ENCODE data around the gene TXNRD2.

The TXNRD2 gene

GRCh38 chr22:19923914-19924513 is 17.6 kb downstream of the TXNRD2 start:
- peaks cover 17% of the 10 kb centered on the region; the same call in 1 of the 2 replicates for H3K36me3 ChIP-seq
- no peak overlapping the region for H3K4me3 ChIP-seq
- H4K20me1 ChIP-seq, result no peaks in the 10 kb centered on the region
- no peak for TF ChIP-seq Cebpa-rat (IDR thresholded peaks at IDR 0.05)
- H3K27ac ChIP-seq, result no peak overlapping the region
- no peaks in the 10 kb centered on the region for H3K27me3 ChIP-seq
- no peaks in the 10 kb centered on the region for H3K4me1 ChIP-seq
- no peaks in the 10 kb centered on the region for H3K9me3 ChIP-seq
- H3K9ac ChIP-seq, result no peak overlapping the region
- H3K4me2 ChIP-seq, result no peak overlapping the region

GRCh38 chr22:19921544-19922081 is 20.0 kb downstream of the TXNRD2 start:
- Histone ChIP-seq H3K27ac (no peak overlapping the region), H3K9ac (no peak overlapping the region), H3K4me1 (peaks cover 11% of the 10 kb centered on the region), H3K4me3 (no peak overlapping the region), H3K36me3 (peaks cover 38% of the 10 kb centered on the region), H3K9me3 (no peaks in the 10 kb centered on the region), H4K20me1 (no peaks in the 10 kb centered on the region), H3K4me2 (no peak overlapping the region), H3K27me3 (no peaks in the 10 kb centered on the region)
- TF ChIP-seq Cebpa-rat (IDR thresholded peaks at IDR 0.05), result no peak

DNA sequence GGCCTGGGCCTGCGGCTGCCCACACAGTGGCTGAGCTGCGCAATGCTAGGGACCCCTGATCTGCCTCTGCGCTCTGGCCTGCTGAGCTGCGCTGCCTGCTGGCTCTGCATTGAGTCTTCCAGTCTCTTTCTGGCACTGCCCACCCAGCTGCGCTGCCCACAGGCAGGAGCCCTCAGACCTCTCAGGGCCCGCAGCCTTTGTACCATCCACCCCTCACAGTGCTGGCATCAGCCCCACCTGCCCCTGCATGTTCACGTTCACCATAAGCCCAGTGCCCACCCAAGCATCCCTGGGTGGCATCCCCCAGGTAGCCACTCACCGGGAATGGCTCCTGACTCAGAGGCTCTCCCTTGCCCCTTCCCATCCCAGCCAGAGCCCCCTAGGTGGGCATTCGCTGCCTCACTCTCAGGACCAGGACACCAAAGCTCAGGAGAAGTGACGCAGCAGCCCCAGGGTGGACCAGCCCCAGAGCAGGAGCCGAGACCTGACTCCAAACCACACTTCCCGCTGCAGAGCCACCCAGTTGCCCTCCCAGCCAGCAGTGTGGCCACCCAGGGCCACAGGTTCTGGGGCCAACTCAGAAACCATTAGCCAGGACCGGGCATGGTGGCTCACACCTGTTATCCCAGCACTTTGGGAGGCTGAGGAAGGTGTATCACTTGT is 21.8 kb downstream of the TXNRD2 start:
- Histone ChIP-seq H4K20me1 (no peaks in the 10 kb centered on the region), H3K4me1 (peaks cover 24% of the 10 kb centered on the region), H3K27ac (no peak overlapping the region), H3K27me3 (no peaks in the 10 kb centered on the region), H3K4me3 (no peak overlapping the region), H3K9me3 (no peaks in the 10 kb centered on the region), H3K4me2 (no peak overlapping the region), H3K36me3 (peaks cover 47% of the 10 kb centered on the region), H3K9ac (no peak overlapping the region)
- TF ChIP-seq Cebpa-rat (IDR thresholded peaks at IDR 0.05), result no peak

- peaks cover 7% of the 10 kb centered on the region for H3K9me3 ChIP-seq
- H4K20me1 ChIP-seq, result no peaks in the 10 kb centered on the region
- H3K27me3 ChIP-seq, result no peaks in the 10 kb centered on the region
- H3K9ac ChIP-seq, result no peak overlapping the region
- no peak overlapping the region for H3K27ac ChIP-seq
- TF ChIP-seq Cebpa-rat (IDR thresholded peaks at IDR 0.05), result no peak
- H3K4me2 ChIP-seq, result no peak overlapping the region
- peaks cover 54% of the 10 kb centered on the region for H3K36me3 ChIP-seq
- no peak overlapping the region for H3K4me3 ChIP-seq
- peaks cover 24% of the 10 kb centered on the region for H3K4me1 ChIP-seq
Measured at GRCh38 chr22:19918332-19919106, 23.1 kb downstream of the TXNRD2 start.

GRCh38 chr22:19917389-19918138 is 24.1 kb downstream of the TXNRD2 start:
- Histone ChIP-seq H3K27me3 (no peaks in the 10 kb centered on the region), H4K20me1 (no peaks in the 10 kb centered on the region), H3K9ac (peak overlapping the region; percentile 18), H3K4me2 (peak overlapping the region; percentile 60), H3K36me3 (peaks cover 58% of the 10 kb centered on the region), H3K27ac (peak overlapping the region; percentile 56), H3K9me3 (peaks cover 11% of the 10 kb centered on the region), H3K4me1 (peaks cover 31% of the 10 kb centered on the region), H3K4me3 (no peak overlapping the region)
- no peak for TF ChIP-seq Cebpa-rat (IDR thresholded peaks at IDR 0.05)

DNA sequence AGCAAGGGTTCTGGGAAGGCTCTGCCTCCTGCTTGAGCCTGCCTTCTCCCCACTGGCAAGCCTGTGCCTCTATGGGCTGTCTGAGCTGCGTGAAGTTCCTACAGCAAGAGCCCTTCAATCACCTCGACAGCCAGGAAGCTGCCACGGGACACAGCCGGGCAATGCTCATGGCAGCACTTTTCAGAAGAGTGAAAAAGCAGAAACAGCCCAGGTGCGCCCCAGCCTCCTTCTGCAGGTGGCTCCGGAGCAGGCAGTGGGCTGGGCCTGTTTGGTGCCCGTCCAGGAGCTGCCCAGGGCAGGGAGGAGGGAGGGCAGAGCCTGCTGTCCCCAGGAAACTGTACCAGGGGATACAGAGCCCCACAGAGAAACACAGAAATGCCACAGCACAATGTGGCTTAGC is 24.7 kb downstream of the TXNRD2 start:
- H3K4me1 ChIP-seq, result peaks cover 37% of the 10 kb centered on the region
- H3K4me2 ChIP-seq, result peak overlapping the region; percentile 60
- H3K4me3 ChIP-seq, result no peak overlapping the region
- no peak for TF ChIP-seq Cebpa-rat (IDR thresholded peaks at IDR 0.05)
- peaks cover 62% of the 10 kb centered on the region for H3K36me3 ChIP-seq
- peaks cover 11% of the 10 kb centered on the region for H3K9me3 ChIP-seq
- H3K27me3 ChIP-seq, result no peaks in the 10 kb centered on the region
- H4K20me1 ChIP-seq, result no peaks in the 10 kb centered on the region
- peak overlapping the region; percentile 18 for H3K9ac ChIP-seq
- peak overlapping the region; percentile 56 for H3K27ac ChIP-seq

DNA sequence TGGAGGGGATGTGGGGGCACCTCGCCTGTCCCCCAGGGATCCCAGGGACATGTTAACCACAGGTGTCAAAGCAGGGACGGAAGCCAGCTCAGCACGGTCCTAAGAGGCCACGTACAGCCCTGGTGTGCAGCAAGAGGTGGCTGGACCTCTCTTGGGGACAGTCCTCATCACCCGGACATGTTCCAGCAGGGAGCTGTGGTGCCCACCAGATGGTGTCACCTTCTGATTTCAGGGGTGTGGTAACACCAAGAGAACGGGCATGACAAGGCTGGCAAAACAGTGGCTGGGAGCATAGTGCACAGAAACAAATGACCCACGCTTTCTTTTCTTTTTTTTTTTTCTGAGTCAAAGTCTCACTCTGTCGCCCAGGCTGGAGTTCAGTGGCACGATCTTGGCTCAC is 25.6 kb downstream of the TXNRD2 start:
- H3K4me3 ChIP-seq, result no peak overlapping the region
- H3K36me3 ChIP-seq, result peaks cover 70% of the 10 kb centered on the region
- H3K27me3 ChIP-seq, result no peaks in the 10 kb centered on the region
- TF ChIP-seq Cebpa-rat (IDR thresholded peaks at IDR 0.05), result no peak
- H3K9ac ChIP-seq, result no peak overlapping the region
- H3K27ac ChIP-seq, result 0 out of 2 replicates have a peak overlapping the region, but pooled peaks have one; percentile 29
- peaks cover 41% of the 10 kb centered on the region for H3K4me1 ChIP-seq
- no peaks in the 10 kb centered on the region for H4K20me1 ChIP-seq
- H3K9me3 ChIP-seq, result peaks cover 11% of the 10 kb centered on the region
- peak overlapping the region; percentile 60 for H3K4me2 ChIP-seq

DNA sequence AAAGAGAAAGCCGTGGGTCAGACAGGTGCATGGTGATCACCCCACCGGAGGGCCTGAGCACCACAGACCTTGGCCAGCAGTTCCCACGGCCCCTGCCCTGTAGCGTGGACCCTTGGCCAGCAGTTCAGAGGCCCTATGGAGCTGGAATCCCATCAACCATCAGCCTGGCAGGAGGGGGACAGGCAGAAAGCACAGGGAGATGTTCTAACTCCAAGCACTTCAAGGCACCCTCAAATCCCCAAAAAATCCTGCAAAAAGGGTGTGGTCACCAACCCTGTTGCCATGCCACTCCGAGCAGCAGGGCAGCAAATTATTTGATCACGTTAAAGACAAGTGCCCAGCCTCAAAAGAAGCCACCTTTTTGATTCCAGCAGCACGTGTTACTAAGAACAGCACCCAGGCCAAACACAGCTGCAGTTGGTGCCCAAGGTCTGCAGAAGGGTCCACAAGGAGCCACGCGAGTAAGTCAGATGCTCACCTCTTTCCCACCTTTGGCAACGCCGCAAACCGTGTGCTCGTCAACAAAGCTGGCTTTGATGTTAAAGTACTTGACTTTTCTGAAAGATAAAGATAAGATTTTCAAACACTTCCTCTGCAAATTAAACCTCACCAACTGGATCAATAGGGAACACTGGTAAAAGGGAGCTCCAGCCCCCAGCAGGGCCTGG is 26.2 kb downstream of the TXNRD2 start:
- no peak overlapping the region for H3K4me3 ChIP-seq
- peaks cover 11% of the 10 kb centered on the region for H3K9me3 ChIP-seq
- TF ChIP-seq Cebpa-rat (IDR thresholded peaks at IDR 0.05), result no peak
- no peaks in the 10 kb centered on the region for H4K20me1 ChIP-seq
- 0 out of 2 replicates have a peak overlapping the region, but pooled peaks have one; percentile 29 for H3K27ac ChIP-seq
- H3K27me3 ChIP-seq, result no peaks in the 10 kb centered on the region
- peak overlapping the region; percentile 60 for H3K4me2 ChIP-seq
- H3K9ac ChIP-seq, result no peak overlapping the region
- peaks cover 41% of the 10 kb centered on the region for H3K4me1 ChIP-seq
- H3K36me3 ChIP-seq, result peaks cover 73% of the 10 kb centered on the region
